Measurements from ENCODE around the gene RPH3AL. TPM values are rescaled to one million over a fixed set of nuclear protein-coding genes. Genes with fewer than 3 reads are reported as not detected.
"Not testable (repeated sequence)": the region's sequence is repeated elsewhere in the genome, so short reads cannot be mapped to it uniquely, and the experiment has no call there.

Gene RPH3AL
- total RNA-seq, 2 experiments from 2014 or later, result 0.80 to 1.6 TPM

GRCh38 chr17:322006-322780 is 30.4 kb downstream of the RPH3AL start:
- ChIA-PET CTCF (no interaction called here), POLR2A (no interaction called here)

- ChIA-PET CTCF (no interaction called here), POLR2A (no interaction called here)
Measured at GRCh38 chr17:321386-321941, 31.1 kb downstream of the RPH3AL start.

GRCh38 chr17:320809-321385 is 31.7 kb downstream of the RPH3AL start:
- CTCF ChIA-PET, result no interaction called here
- POLR2A ChIA-PET, result no interaction called here

GRCh38 chr17:320139-320538 is 32.5 kb downstream of the RPH3AL start:
- POLR2A ChIA-PET, result no interaction called here
- CTCF ChIA-PET, result no interaction called here

- POLR2A ChIA-PET, result no interaction called here
- CTCF ChIA-PET, result no interaction called here
Measured at GRCh38 chr17:319266-319665, 33.3 kb downstream of the RPH3AL start.

- POLR2A ChIA-PET, CTCF ChIA-PET: not testable (repeated sequence)
Measured at GRCh38 chr17:317070-317469, 35.5 kb downstream of the RPH3AL start.

- CTCF ChIA-PET, POLR2A ChIA-PET: not testable (repeated sequence)
Measured at GRCh38 chr17:315399-315798, 37.2 kb downstream of the RPH3AL start.

- POLR2A ChIA-PET, CTCF ChIA-PET: not testable (repeated sequence)
Measured at GRCh38 chr17:314614-314944, 38.0 kb downstream of the RPH3AL start.

GRCh38 chr17:313911-314613 is 38.5 kb downstream of the RPH3AL start:
- ChIA-PET CTCF (no interaction called here), POLR2A (no interaction called here)

GRCh38 chr17:313231-313630 is 39.4 kb downstream of the RPH3AL start:
- ChIA-PET CTCF (no interaction called here), POLR2A (no interaction called here)

- POLR2A ChIA-PET, result no interaction called here
- CTCF ChIA-PET, result no interaction called here
Measured at GRCh38 chr17:312476-313148, 40.0 kb downstream of the RPH3AL start.

GRCh38 chr17:311119-311782 is 41.4 kb downstream of the RPH3AL start:
- CTCF ChIA-PET, result no interaction called here

GRCh38 chr17:310111-311010 is 42.2 kb downstream of the RPH3AL start:
- ChIA-PET CTCF (no interaction called here), POLR2A (no interaction called here)

More at GRCh38 chr17:311119-311782, 41.4 kb downstream of the RPH3AL start:
- POLR2A ChIA-PET, result no interaction called here

GRCh38 chr17:309361-309888 is 43.2 kb downstream of the RPH3AL start:
- POLR2A ChIA-PET, result no interaction called here
- CTCF ChIA-PET, result no interaction called here

- POLR2A ChIA-PET, result no interaction called here
Measured at GRCh38 chr17:307741-308507, 44.7 kb downstream of the RPH3AL start.

GRCh38 chr17:307295-307691 is 45.3 kb downstream of the RPH3AL start:
- CTCF ChIA-PET, result no interaction called here
- POLR2A ChIA-PET, result no interaction called here

More at GRCh38 chr17:307741-308507, 44.7 kb downstream of the RPH3AL start:
- CTCF ChIA-PET, result no interaction called here

- ChIA-PET CTCF (no interaction called here), POLR2A (no interaction called here)
Measured at GRCh38 chr17:306536-307294, 45.9 kb downstream of the RPH3AL start.

- CTCF ChIA-PET, result no interaction called here
- POLR2A ChIA-PET, result no interaction called here
Measured at GRCh38 chr17:306116-306515, 46.5 kb downstream of the RPH3AL start.

All from activated CD8-positive, alpha-beta memory T cell treated with anti-CD3 and anti-CD28 coated beads for 36 hours (primary cell).